ENCODE data around the gene FARS2. TPM values are rescaled to one million over a fixed set of nuclear protein-coding genes. Genes with fewer than 3 reads are reported as not detected.
A peak's percentile ranks its signal among the peaks of the same experiment; 100 is the strongest.

FARS2 gene
- total and polyA plus RNA-seq, 10 donors, result 9.0 to 27.4 (median 19.8) TPM

GRCh38 chr6:5606546-5606945, 345.2 kb downstream of the FARS2 start:
- Histone ChIP-seq H3K9me3 (no peaks in the 10 kb centered on the region), H3K4me3 (no peak overlapping the region), H3K4me1 (no peaks in the 10 kb centered on the region), H3K36me3 (no peaks in the 10 kb centered on the region), H3K27ac (no peak overlapping the region), H3K27me3 (replicated peaks in 1 of 7) (no peaks in the 10 kb centered on the region)
- intact Hi-C loops (cut with DNase I; ENCODE audit: low total_unique reads), result no loop called here
- TF ChIP-seq, protein P1, sequence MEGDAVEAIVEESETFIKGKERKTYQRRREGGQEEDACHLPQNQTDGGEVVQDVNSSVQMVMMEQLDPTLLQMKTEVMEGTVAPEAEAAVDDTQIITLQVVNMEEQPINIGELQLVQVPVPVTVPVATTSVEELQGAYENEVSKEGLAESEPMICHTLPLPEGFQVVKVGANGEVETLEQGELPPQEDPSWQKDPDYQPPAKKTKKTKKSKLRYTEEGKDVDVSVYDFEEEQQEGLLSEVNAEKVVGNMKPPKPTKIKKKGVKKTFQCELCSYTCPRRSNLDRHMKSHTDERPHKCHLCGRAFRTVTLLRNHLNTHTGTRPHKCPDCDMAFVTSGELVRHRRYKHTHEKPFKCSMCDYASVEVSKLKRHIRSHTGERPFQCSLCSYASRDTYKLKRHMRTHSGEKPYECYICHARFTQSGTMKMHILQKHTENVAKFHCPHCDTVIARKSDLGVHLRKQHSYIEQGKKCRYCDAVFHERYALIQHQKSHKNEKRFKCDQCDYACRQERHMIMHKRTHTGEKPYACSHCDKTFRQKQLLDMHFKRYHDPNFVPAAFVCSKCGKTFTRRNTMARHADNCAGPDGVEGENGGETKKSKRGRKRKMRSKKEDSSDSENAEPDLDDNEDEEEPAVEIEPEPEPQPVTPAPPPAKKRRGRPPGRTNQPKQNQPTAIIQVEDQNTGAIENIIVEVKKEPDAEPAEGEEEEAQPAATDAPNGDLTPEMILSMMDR (IDR thresholded peaks at IDR 0.05 in 8 of 11, conservative IDR thresholded peaks at IDR 0.05 in 3 of 11), result no peak
- TF ChIP-seq POLR2A (IDR thresholded peaks at IDR 0.05) (no peak), POLR2AphosphoS5 (IDR thresholded peaks at IDR 0.05) (no peak)
- DNase-seq, result no peak
- WGBS, 5 donors, result 92 to 100% (median 97%) methylated on average over 4 of the region's 4 CpGs

DNA sequence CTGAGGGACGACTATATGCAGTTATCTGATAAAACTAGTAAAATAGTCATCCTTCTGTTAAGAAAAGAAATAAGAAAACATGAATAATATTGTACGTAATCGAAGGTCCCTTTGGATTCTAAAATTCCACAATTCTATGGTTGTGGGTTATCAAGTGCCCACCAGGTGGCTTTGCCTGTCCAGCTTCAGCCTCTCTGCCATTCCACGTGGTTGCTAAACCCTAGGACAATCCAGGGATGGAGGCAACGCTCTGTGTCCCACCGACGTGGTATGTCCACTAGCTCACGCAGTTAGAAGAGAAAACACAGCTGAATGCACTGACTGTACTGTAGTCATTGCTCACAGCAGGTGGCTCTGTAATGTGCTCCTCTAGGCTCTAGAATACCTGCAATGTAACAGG, 349.3 kb downstream of the FARS2 start:
- no peak overlapping the region for H3K27ac ChIP-seq
- 93 to 97% (median 95%) methylated on average over 8 of the region's 8 CpGs for whole genome bisulfite sequencing, 5 donors

GRCh38 chr6:5617179-5617578, 355.9 kb downstream of the FARS2 start:
- Histone ChIP-seq H3K27ac (no peak overlapping the region), H3K27me3 (replicated peaks in 1 of 7) (no peaks in the 10 kb centered on the region), H3K4me3 (no peak overlapping the region), H3K4me1 (peaks cover 0 to 11% (median 4%) of the 10 kb centered on the region in 6 donors), H3K9me3 (peaks cover 0 to 4% (median 0%) of the 10 kb centered on the region in 8 donors), H3K36me3 (peaks cover 0 to 20% (median 0%) of the 10 kb centered on the region in 6 donors)
- 95 to 100% (median 97%) methylated on average over 1 of the region's 1 CpG for WGBS, 5 donors
- TF ChIP-seq POLR2AphosphoS5 (IDR thresholded peaks at IDR 0.05) (no peak), POLR2A (IDR thresholded peaks at IDR 0.05) (no peak)
- TF ChIP-seq, protein P1 (IDR thresholded peaks at IDR 0.05 in 8 of 11, conservative IDR thresholded peaks at IDR 0.05 in 3 of 11), result no peak
- DNase-seq, result no peak
- intact Hi-C loops (cut with DNase I; ENCODE audit: low total_unique reads), result no loop called here

More for the DNA sequence above, 349.3 kb downstream of the FARS2 start:
- Histone ChIP-seq H3K9me3 (peaks cover 0 to 4% (median 0%) of the 10 kb centered on the region in 8 donors), H3K27me3 (replicated peaks in 1 of 7) (no peaks in the 10 kb centered on the region), H3K4me3 (no peak overlapping the region), H3K36me3 (peaks cover 0 to 19% (median 0%) of the 10 kb centered on the region in 6 donors), H3K4me1 (no peaks in the 10 kb centered on the region)
- TF ChIP-seq, protein P1 (IDR thresholded peaks at IDR 0.05 in 8 of 11, conservative IDR thresholded peaks at IDR 0.05 in 3 of 11), result no peak
- TF ChIP-seq POLR2AphosphoS5 (IDR thresholded peaks at IDR 0.05), result no peak
- no peak for TF ChIP-seq POLR2A (IDR thresholded peaks at IDR 0.05)
- intact Hi-C loops (cut with DNase I; ENCODE audit: low total_unique reads), result no loop called here
- no peak for DNase-seq

- peaks cover 0 to 11% (median 4%) of the 10 kb centered on the region in 6 donors for H3K4me1 ChIP-seq
- H3K9me3 ChIP-seq, result peaks cover 0 to 4% (median 0%) of the 10 kb centered on the region in 8 donors
- WGBS, 5 donors, result 18 to 57% (median 42%) methylated on average over 3 of the region's 3 CpGs
- TF ChIP-seq POLR2AphosphoS5 (IDR thresholded peaks at IDR 0.05) (no peak), POLR2A (IDR thresholded peaks at IDR 0.05) (no peak)
- TF ChIP-seq, protein P1 (IDR thresholded peaks at IDR 0.05 in 8 of 11, conservative IDR thresholded peaks at IDR 0.05 in 3 of 11), result no peak
- peak; percentile 84 for DNase-seq
- H3K27me3 ChIP-seq (replicated peaks in 1 of 7), result no peaks in the 10 kb centered on the region
- peak overlapping the region in 4 of 8 donors; percentile 10 to 43 (median 22) for H3K27ac ChIP-seq
- no peak overlapping the region for H3K4me3 ChIP-seq
- peaks cover 0 to 15% (median 0%) of the 10 kb centered on the region in 6 donors for H3K36me3 ChIP-seq
- intact Hi-C loops (cut with DNase I; ENCODE audit: low total_unique reads), result no loop called here
Observed at GRCh38 chr6:5619249-5619648, 357.9 kb downstream of the FARS2 start.

Measured in spleen (tissue), 11 donors.